Mononuclear cell (primary cell): ENCODE results near the gene ACSM4. TPM values are rescaled to one million over a fixed set of nuclear protein-coding genes. Genes with fewer than 3 reads are reported as not detected.
"Not testable (repeated sequence)": the region's sequence is repeated elsewhere in the genome, so short reads cannot be mapped to it uniquely, and the experiment has no call there.

ENCODE experiments used
- H3K27me3 ChIP-seq: 2 replicates; pipeline ENCODE4 v1.6.0; 2011; ENCODE audit warnings: low read length, control low read depth; ENCODE audit not compliant: insufficient read depth
- H3K4me1 ChIP-seq: 2 replicates; pipeline ENCODE4 v1.5.1; 2011; ENCODE audit warnings: mild to moderate bottlenecking, low read length, control low read depth; ENCODE audit not compliant: insufficient read depth
- H3K4me3 ChIP-seq: 2 replicates; pipeline ENCODE4 v1.5.1; 2011; ENCODE audit warnings: mild to moderate bottlenecking, low read length, moderate library complexity
- H3K9me3 ChIP-seq: 2 replicates; pipeline ENCODE4 v1.5.1; 2011; ENCODE audit warnings: low read depth, mild to moderate bottlenecking, control low read depth, low read length
- total RNA-seq: library from RNA; depleted of rRNA; stranded (reverse); fragments of >200 nt; gene quantifications from one replicate; pipeline ENCODE4 v1.2.3, GENCODE V29; 2012

ACSM4 gene
- not detected for total RNA-seq

- no peak within 1 kb of the TSS for H3K4me3 ChIP-seq
- H3K4me1 ChIP-seq = no peaks in the 10 kb centered on the region
- peaks cover 2% of the 10 kb centered on the region for H3K27me3 ChIP-seq
- no peaks in the 10 kb centered on the region for H3K9me3 ChIP-seq
These were observed at the start of gene ACSM4 for GRCh38 chr12:7303772-7304171. Gene ACSM4, plus strand, starts transcription at chr12:7304072. Its CDS starts 260 bp downstream, at chr12:7304332.

- H3K4me3 ChIP-seq = no peak overlapping the region
- H3K27me3 ChIP-seq = no peaks in the 10 kb centered on the region
- H3K9me3 ChIP-seq = no peaks in the 10 kb centered on the region
- H3K4me1 ChIP-seq = no peaks in the 10 kb centered on the region
These were observed 44.8 kb upstream of the ACSM4 start for GRCh38 chr12:7259060-7259459.

DNA sequence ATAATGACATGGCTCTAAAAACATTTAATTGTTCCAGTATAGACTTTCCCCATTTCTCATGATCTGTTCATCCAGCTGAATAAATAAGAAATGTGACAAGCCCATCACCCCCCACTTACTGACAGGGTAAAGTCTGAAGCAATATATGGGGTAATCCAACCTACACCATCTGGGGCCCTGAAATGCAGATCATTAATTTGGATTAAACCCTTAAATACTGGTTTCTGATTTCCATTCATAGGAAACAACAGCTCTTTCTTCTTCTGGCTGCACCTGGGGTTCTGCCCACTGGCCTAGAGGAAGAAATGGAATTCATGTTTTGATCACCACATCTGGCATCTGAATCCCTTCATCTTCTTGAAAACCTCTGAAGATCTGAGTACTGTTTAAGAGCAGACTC lies 39.3 kb upstream of the ACSM4 start:
- no peak overlapping the region for H3K4me3 ChIP-seq
- H3K9me3 ChIP-seq = no peaks in the 10 kb centered on the region

GRCh38 chr12:7265251-7265650 lies 38.6 kb upstream of the ACSM4 start:
- Histone ChIP-seq H3K4me1 (no peaks in the 10 kb centered on the region), H3K4me3 (no peak overlapping the region), H3K9me3 (no peaks in the 10 kb centered on the region), H3K27me3 (no peaks in the 10 kb centered on the region)

More for the DNA sequence above, 39.3 kb upstream of the ACSM4 start:
- Histone ChIP-seq H3K27me3 (no peaks in the 10 kb centered on the region), H3K4me1 (no peaks in the 10 kb centered on the region)

DNA sequence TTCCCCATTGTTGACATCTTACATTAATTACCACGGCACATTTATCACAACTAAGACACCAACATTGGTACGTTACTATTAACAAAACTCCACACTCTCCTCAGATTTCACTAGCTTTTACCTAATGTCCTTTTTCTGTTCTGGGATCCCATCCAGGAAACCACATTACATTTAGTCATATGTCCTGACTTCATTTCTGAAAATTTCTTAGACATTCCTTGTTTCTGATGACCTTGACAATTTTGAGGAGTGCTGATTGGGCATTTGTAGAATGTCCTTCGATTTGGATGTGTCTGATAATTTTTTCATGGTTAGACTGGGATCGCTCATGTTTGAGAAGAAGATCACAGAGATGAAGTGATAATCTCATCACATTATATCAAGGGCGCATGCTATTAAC lies 34.6 kb upstream of the ACSM4 start:
- H3K4me3 ChIP-seq = no peak overlapping the region

DNA sequence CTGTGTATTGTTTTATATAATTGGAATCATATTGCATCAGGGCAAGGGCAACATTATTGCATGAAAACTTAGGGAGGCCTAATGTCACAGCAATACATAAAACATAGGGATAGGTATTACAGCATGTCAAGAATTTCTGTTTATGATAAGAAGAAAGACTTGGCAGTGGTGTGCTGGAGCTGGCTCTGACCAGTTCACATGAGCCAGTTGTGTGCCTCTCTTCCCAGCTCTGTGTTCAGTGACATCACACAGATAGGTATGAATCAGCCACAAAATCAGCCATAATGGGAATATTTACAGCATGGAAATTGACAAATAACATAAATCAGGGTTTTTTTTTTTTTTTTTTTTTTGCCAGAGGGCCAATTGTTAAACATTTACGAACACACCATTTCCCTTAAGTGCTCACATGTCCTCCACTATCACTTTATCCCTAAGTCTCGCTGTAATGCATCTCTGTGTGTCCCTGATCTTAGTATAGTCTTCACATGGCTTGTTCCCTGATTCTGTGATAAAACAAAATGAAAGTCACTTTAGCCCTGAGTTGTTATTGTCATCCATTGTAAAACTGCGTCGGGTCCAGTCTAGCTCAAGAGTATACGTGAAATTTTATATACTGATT lies 31.9 kb upstream of the ACSM4 start:
- Histone ChIP-seq H3K27me3 (no peaks in the 10 kb centered on the region), H3K4me1 (no peaks in the 10 kb centered on the region), H3K9me3 (no peaks in the 10 kb centered on the region), H3K4me3 (no peak overlapping the region)

More for the DNA sequence above, 34.6 kb upstream of the ACSM4 start:
- Histone ChIP-seq H3K4me1 (no peaks in the 10 kb centered on the region), H3K27me3 (no peaks in the 10 kb centered on the region), H3K9me3 (no peaks in the 10 kb centered on the region)

- not testable (repeated sequence) for H3K9me3 ChIP-seq, H3K4me1 ChIP-seq, H3K4me3 ChIP-seq, H3K27me3 ChIP-seq
These were observed 28.4 kb upstream of the ACSM4 start for GRCh38 chr12:7275482-7275881.

GRCh38 chr12:7282844-7283243 lies 21.0 kb upstream of the ACSM4 start:
- H3K9me3 ChIP-seq = no peaks in the 10 kb centered on the region
- H3K4me3 ChIP-seq = no peak overlapping the region
- H3K4me1 ChIP-seq = no peaks in the 10 kb centered on the region
- H3K27me3 ChIP-seq = peaks cover 3% of the 10 kb centered on the region

DNA sequence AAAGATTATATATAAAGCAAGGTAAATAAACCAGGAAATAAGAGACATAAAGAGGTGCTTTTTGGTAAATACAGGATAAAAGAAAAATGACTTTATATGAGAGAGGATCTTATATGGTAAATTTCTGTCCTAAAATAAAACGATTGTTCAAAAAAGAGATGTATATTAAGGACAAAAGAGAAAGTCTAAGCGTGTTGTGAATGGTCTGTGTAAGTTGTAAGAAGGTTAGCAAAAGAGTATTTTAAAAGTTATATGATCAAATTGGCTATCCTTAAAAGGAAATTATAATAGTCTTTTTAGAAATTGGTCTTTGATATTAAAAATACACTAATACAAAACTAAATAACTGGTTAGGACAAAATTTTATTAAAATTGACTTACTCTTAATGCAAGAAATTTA lies 14.1 kb upstream of the ACSM4 start:
- no peak overlapping the region for H3K4me3 ChIP-seq
- peaks cover 4% of the 10 kb centered on the region for H3K9me3 ChIP-seq
- H3K27me3 ChIP-seq = no peaks in the 10 kb centered on the region
- no peaks in the 10 kb centered on the region for H3K4me1 ChIP-seq

DNA sequence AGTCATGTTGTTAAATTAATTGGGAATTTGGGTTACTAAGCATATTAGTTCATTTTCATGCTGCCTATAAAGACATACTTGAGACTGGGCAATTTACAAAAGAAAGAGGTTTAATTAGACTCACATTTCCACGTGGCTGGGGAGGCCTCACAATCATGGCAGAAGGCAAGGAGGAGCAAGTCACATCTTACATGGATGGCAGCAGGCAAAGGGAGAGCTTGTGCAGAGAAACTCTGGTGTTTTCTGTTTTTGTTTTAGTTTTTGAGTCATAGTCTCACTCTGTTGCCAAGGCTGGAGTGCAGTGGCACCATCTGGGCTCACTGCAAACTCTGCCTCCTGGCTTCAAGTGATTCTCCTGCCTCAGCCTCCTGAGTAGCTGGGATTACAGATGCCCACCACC lies 13.3 kb upstream of the ACSM4 start:
- not testable (repeated sequence) for H3K4me3 ChIP-seq, H3K4me1 ChIP-seq, H3K9me3 ChIP-seq, H3K27me3 ChIP-seq

- Histone ChIP-seq H3K4me1 (no peaks in the 10 kb centered on the region), H3K9me3 (peaks cover 4% of the 10 kb centered on the region), H3K27me3 (no peaks in the 10 kb centered on the region), H3K4me3 (no peak overlapping the region)
These were observed 11.6 kb upstream of the ACSM4 start for GRCh38 chr12:7292300-7292699.

GRCh38 chr12:7293670-7294069 lies 10.2 kb upstream of the ACSM4 start:
- no peak overlapping the region for H3K4me3 ChIP-seq
- H3K9me3 ChIP-seq = peaks cover 4% of the 10 kb centered on the region
- no peaks in the 10 kb centered on the region for H3K4me1 ChIP-seq
- H3K27me3 ChIP-seq = no peaks in the 10 kb centered on the region

GRCh38 chr12:7295529-7295928 lies 8.3 kb upstream of the ACSM4 start:
- Histone ChIP-seq H3K27me3 (no peaks in the 10 kb centered on the region), H3K9me3 (no peaks in the 10 kb centered on the region), H3K4me1 (no peaks in the 10 kb centered on the region), H3K4me3 (no peak overlapping the region)

DNA sequence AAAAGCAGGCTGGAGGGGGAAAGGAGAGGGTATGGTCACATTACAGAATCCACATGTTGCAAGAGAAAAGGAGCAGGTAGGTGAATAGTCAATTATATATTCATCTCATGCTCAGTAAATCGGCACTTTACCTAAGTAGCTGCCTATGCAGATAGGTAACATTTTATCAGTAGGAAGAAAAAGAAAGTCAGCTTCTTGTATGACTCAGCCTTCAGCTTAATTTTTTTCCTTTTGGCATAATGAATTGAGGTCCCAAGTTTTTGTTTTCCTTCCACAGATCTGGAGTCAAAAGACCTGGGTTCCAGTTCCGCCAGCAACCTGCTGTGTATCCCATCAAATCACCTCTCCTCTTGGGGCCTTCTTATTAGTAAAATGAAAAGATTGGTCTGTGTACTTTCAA lies 6.0 kb upstream of the ACSM4 start:
- Histone ChIP-seq H3K9me3 (no peaks in the 10 kb centered on the region), H3K4me3 (no peak overlapping the region), H3K4me1 (no peaks in the 10 kb centered on the region), H3K27me3 (no peaks in the 10 kb centered on the region)

DNA sequence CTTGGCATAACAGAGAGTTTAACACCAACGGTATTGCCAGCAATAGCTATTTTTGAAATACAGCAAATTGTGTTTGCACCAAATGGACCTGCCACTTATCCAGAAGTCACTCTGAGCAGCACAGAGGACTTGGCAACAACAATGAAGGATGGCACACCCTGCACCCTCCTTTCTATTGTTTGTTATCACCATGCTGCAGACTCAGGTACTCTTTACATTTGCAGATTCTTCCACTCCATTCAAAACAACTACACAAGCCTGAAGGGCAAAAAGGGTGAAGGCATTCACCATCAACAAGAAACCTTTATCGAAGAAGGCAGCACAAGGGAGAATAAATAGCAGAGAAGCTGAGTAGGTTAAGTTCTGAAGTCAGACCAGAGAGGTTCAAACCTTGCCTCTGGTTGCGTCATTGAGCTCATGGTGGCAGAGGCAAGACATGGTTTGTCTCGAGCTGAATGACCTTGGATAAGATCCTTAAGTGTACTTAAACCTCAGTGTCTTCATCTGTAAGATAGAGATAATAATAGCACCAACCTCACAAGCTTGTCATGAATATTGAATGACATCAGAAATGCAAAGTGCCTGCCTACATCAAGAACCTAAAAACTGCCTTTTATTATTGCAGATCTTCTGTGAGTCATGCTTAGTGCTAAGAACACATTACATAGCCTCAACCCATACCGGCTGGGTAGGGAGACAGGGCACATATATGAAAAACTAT lies 1.4 kb upstream of the ACSM4 start:
- H3K4me1 ChIP-seq = no peaks in the 10 kb centered on the region
- H3K27me3 ChIP-seq = peaks cover 2% of the 10 kb centered on the region
- H3K9me3 ChIP-seq = no peaks in the 10 kb centered on the region
- H3K4me3 ChIP-seq = no peak overlapping the region

DNA sequence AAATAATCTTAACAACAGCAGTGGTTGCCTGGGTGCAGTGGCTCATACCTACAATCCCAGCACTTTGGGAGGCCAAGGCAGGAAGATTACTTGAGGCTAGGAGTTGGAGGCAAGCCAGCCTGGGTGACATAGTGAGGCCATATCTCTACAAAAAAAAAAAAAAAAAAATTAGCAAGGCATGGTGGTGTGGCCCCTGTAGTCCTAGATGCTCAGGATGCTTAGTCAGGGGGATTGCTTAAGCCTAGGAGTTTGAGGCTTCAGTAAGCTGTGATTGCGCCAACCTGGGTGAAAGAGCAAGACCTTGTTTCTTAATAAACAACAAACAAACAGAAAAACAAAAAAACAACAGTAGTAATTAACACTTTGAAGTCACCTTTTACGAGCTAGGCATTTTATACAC lies 642 bp upstream of the ACSM4 start:
- Histone ChIP-seq H3K4me3 (no peak overlapping the region), H3K27me3 (peaks cover 2% of the 10 kb centered on the region), H3K9me3 (no peaks in the 10 kb centered on the region), H3K4me1 (no peaks in the 10 kb centered on the region)
